Breast epithelium (tissue), 3 donors: ENCODE measurements around the gene NRP1.

Source experiments
- CTCF ChIP-seq, 3 donors: fragments of 450-650 bp; IDR thresholded peaks; one replicate each; pipeline ENCODE4 v1.5.1; 2016 to 2017; ENCODE audit warnings: antibody characterized with exemption in 3 of 3, mild to moderate bottlenecking in 3 of 3, moderate library complexity in 3 of 3
- POLR2A ChIP-seq: fragments of 450-650 bp; IDR thresholded peaks from one replicate; pipeline ENCODE4 v1.6.1; 2016; ENCODE audit warnings: antibody characterized with exemption, mild to moderate bottlenecking, moderate library complexity
- POLR2AphosphoS5 ChIP-seq, 3 donors: sonication (generic); formaldehyde crosslinking; IDR thresholded peaks; one replicate each; pipeline ENCODE4 v1.6.1; 2017; ENCODE audit warnings: antibody characterized with exemption in 3 of 3

GRCh38 chr10:33307835-33308234 is 26.6 kb downstream of the NRP1 start:
- no peak for TF ChIP-seq CTCF (IDR thresholded peaks at IDR 0.05)
- TF ChIP-seq POLR2A = no peak
- TF ChIP-seq POLR2AphosphoS5 (IDR thresholded peaks at IDR 0.05) = no peak
